GM13977 (cell line): Measurements from ENCODE around the gene AP1S1.
"Not testable (repeated sequence)": the region's sequence is repeated elsewhere in the genome, so short reads cannot be mapped to it uniquely, and the experiment has no call there.

Experiments
- DNase-seq: peaks from one replicate; pipeline ENCODE4 v3.0.0; 2012; ENCODE audit warnings: low spot score
- CTCF ChIP-seq: IDR thresholded peaks from 2 replicates; pipeline ENCODE4 v1.5.1; 2012; ENCODE audit warnings: mild to moderate bottlenecking, control low read depth; ENCODE audit not compliant: insufficient read depth; ENCODE audit errors: extremely low read depth, missing control alignments
- in situ Hi-C: fragments of 300-500 bp; cut with MboI; formaldehyde crosslinking; loops from one replicate; pipeline ENCODE4 v1.12.0; 2022; ENCODE audit warnings: low sequenced_read_pairs, low pct_unique_long_range_greater_than_20kb, mixed read lengths, inconsistent platforms; ENCODE audit not compliant: unreplicated experiment

Gene AP1S1

DNA sequence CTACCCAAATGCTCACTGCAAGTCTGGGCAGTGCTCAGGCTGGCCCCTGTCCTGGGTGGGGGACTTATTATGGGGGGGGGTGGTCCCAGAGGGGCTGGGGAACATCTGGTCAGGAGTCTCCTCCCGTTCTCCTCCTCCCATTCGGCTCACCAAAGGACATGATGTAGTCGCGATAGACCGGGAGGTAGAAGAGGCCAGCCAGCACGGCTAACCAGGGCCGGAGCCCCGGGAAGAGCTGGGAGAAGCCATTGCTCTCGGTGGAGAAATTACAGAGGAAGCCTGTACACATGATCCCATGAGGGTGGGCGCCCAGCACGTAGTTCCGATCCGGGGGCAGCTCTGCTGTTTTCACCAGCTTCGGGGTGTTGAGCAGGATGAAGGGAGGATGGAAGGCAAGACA is 44.2 kb downstream of the AP1S1 start:
- no peak for TF ChIP-seq CTCF

GRCh38 chr7:101199522-101199921 is 45.2 kb downstream of the AP1S1 start:
- DNase-seq, in situ Hi-C loops: not testable (repeated sequence)

More for the DNA sequence above, 44.2 kb downstream of the AP1S1 start:
- in situ Hi-C loops: no loop called here
- DNase-seq: no peak

- in situ Hi-C loops: no loop called here
- TF ChIP-seq CTCF: no peak
- no peak for DNase-seq
Measured at GRCh38 chr7:101200504-101200861, 46.2 kb downstream of the AP1S1 start.

DNA sequence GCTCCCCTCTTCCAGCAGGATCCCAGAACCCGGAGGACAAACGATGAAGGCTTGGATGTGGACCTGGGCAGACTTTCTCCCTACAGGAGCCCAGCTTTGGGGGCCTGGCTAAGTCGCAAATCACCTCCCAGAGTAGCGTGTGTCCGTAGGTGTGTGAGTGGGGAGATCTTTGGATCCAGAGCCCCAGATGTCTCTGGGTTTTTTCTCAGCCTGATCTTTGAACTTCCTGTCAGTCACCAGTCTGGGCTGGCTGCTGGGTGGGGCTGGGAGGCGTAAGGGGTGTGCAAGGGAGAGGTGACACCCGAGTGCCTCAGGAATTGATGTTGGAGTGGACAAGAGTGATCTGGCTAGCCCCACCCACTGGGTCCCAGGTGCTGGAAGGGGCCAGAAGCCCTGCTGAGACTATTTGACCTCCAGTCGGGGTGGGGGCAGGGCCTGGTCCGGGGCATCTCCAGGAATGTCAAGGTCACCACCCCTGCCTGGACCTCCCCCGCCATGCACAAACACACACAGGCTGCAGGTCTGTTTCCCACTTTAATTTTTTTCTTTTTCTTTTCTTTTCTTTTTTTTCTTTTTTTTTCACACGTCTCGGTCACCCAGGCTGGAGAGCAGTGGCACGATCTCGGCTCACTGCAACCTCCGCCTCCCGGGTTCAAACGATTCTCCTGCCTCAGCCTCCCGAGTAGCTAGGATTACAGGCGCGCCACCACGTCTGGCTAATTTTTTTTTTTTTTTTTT is 46.8 kb downstream of the AP1S1 start, which contains the start of gene MOGAT3:
Gene MOGAT3 (minus strand): TSS at position 175 of the 738 bp plus-strand sequence. CDS start 182 bp downstream, outside the sequence.
- no peak for DNase-seq
- in situ Hi-C loops: no loop called here
- TF ChIP-seq CTCF: no peak

DNA sequence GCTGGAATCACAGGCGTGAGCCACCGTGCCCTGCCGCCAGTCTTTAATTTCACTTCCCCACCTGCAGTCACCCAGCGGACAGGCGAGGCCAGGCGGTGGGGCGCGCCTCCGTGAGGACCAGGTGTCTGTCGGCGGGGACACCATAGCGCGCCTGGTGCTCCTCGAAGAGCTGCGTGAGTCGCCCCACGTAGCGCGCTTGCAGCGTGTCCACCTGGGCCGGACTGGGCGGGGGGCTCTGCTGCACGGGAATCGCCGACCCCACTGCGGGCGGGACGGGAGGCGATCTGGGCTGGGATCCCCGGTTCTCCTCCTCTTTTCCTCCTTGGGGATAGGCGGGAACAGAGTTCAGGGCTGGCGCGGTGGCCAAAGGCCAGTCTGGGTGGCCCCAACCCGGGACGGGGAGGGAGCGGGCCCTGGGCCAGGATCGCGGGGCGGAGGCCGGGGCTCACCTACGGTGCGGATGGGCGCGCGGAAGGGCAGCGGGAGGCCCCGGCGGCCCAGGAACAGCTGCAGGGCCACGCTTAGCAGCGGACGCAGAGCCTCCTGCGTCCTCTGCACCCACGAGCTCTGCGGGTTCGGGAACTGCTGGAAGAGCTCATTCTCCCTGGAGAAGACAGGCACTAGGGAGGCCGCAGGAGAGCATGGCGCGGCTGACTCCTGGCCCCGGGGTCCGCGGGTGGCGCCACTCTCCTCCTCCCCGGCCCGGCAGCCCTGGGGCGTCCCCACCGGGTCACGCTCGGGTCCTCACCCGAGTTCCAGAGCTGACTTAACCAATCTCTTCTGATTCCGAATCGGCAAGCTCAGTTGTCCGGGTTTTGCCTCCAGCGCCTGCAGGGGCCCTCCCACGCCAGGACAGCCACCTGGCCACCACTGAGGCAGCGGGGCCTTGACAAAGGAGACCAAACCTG is 47.7 kb downstream of the AP1S1 start:
- TF ChIP-seq CTCF: no peak
- in situ Hi-C loops: no loop called here
- DNase-seq: no peak

DNA sequence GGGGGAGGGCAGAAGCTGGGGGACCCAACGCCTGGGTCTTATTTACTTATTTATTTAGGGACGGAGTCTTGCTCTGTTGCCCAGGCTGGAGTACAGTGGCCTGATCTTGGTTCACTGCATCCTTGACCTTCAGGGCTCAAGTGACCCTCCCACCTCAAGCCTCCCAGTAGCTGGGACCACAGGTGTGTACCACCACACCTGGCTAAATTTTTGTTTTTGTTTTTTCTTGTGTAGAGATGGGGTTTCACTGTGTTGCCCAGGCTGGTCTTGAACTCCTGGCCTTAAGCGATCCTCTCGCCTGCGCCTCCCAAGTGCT is 48.3 kb downstream of the AP1S1 start:
- in situ Hi-C loops: no loop called here
- TF ChIP-seq CTCF: no peak
- no peak for DNase-seq

DNA sequence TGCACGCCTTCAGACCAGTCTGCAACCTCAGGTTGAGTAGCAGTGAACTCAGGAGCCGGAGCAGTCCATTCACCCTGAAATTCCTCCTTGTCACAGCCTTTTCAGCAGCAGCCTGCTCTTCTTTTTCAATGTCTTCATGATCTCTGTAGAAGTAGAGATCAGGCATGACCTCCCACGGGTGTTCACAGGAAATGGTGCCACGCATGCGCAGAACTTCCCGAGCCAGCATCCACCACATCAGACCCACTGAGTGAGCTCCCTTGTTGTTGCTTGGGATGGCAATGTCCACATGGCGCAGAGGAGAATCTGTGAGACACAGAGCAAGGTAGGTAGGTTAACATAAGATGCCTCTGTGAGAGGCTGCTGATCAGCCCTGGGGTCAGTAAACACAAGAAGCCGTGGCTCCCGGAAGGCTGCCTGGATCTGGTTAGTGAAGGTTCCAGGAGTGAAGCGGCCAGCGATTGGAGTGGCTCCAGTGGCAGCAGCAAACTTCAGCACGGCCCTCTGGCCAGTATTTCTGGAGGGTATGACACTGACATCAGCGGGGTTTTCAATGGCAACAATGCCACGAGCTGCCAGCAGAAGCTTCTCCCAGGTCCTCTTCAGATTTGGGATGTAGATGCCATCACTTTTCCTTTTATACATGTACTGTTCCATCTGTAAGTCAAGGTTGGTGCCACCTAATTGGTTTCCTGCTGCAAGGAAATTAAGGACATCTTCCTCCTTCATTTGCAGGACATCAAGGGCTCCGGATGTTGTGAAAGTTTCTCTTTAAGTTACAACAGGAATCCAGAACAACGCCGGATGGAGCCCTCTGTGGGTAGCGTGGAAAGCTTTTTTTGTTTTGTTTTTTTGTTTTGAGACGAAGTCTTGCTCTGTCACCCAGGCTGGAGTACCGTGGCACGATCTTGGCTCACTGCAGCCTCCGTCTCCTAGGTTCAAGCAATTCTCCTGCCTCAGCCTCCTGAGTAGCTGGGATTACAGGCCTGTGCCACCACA is 49.8 kb downstream of the AP1S1 start:
- in situ Hi-C loops, DNase-seq: not testable (repeated sequence)
